Cardiac muscle cell (in vitro differentiated cells and primary cell): Measurements from ENCODE around the gene DUOX2. TPM values are rescaled to one million over a fixed set of nuclear protein-coding genes. Genes with fewer than 3 reads are reported as not detected.

Experiments
- DNase-seq, 2 donors: peaks; one replicate each; pipeline versions ENCODE4 v3.0.0 to v3.0.0-alpha.2; 2010 to 2017; ENCODE audit warnings: low read depth in 1 of 2, low spot score in 1 of 2
- H3K27ac ChIP-seq: fragments of 200-600 bp; sonication (generic); 2 replicates; pipeline ENCODE4 v1.5.1; 2016
- H3K27me3 ChIP-seq: fragments of 200-600 bp; sonication (generic); 2 replicates; pipeline ENCODE4 v1.6.0; 2016; ENCODE audit warnings: control low read depth
- H3K36me3 ChIP-seq: fragments of 200-600 bp; sonication (generic); 2 replicates; pipeline ENCODE4 v1.5.1; 2016; ENCODE audit warnings: control low read depth
- H3K4me1 ChIP-seq: fragments of 200-600 bp; sonication (generic); 2 replicates; pipeline ENCODE4 v1.8.1; 2017; ENCODE audit warnings: low read depth, mild to moderate bottlenecking, mixed run types
- H3K4me3 ChIP-seq: fragments of 200-600 bp; sonication (generic); 2 replicates; pipeline ENCODE4 v1.5.1; 2016; ENCODE audit warnings: mild to moderate bottlenecking
- H3K9me3 ChIP-seq: fragments of 200-600 bp; sonication (generic); 2 replicates; pipeline ENCODE4 v1.5.1; 2017; ENCODE audit warnings: low read depth, mild to moderate bottlenecking, control low read depth
- CTCF ChIP-seq: IDR thresholded peaks from 2 replicates; pipeline ENCODE4 v1.5.1; 2012; ENCODE audit warnings: low read depth, mild to moderate bottlenecking, low read length
- polyA plus RNA-seq: library from polyadenylated mRNA; unstranded; fragments of >200 nt; fragmentation: Nextera tagmentation; extraction: Ambion mirVana; gene quantifications from 2 replicates; pipeline ENCODE4 v1.2.1, GENCODE V29; 2016
- total RNA-seq: library from RNA; depleted of rRNA; stranded (reverse); fragments of >200 nt; gene quantifications from 2 replicates; pipeline ENCODE4 v1.2.3, GENCODE V29; 2016

DUOX2 gene
- total and polyA plus RNA-seq, 2 experiments from 2014 or later = 0.18 to 0.54 TPM

- H3K27me3 ChIP-seq = peaks cover 30% of the 10 kb centered on the region
- TF ChIP-seq CTCF = no peak
Observed at GRCh38 chr15:45093622-45094357, 20.2 kb downstream of the DUOX2 start.

GRCh38 chr15:45093013-45093412 is 21.0 kb downstream of the DUOX2 start:
- no peak for DNase-seq
- no peak for TF ChIP-seq CTCF
- Histone ChIP-seq H3K4me1 (peaks cover 13% of the 10 kb centered on the region), H3K27ac (no peak overlapping the region), H3K27me3 (peaks cover 30% of the 10 kb centered on the region), H3K36me3 (no peaks in the 10 kb centered on the region), H3K4me3 (no peak overlapping the region), H3K9me3 (no peaks in the 10 kb centered on the region)

More at GRCh38 chr15:45093622-45094357, 20.2 kb downstream of the DUOX2 start:
- H3K4me1 ChIP-seq = peaks cover 8% of the 10 kb centered on the region
- H3K27ac ChIP-seq = no peak overlapping the region
- no peaks in the 10 kb centered on the region for H3K9me3 ChIP-seq
- H3K4me3 ChIP-seq = no peak overlapping the region
- no peak for DNase-seq
- H3K36me3 ChIP-seq = no peaks in the 10 kb centered on the region

GRCh38 chr15:45091576-45091975 is 22.4 kb downstream of the DUOX2 start:
- DNase-seq = no peak
- H3K9me3 ChIP-seq = no peaks in the 10 kb centered on the region
- H3K27me3 ChIP-seq = peaks cover 22% of the 10 kb centered on the region
- TF ChIP-seq CTCF = no peak
- peaks cover 13% of the 10 kb centered on the region for H3K4me1 ChIP-seq
- H3K36me3 ChIP-seq = no peaks in the 10 kb centered on the region
- no peak overlapping the region for H3K4me3 ChIP-seq
- no peak overlapping the region for H3K27ac ChIP-seq

- DNase-seq = peak in 1 of 2 donors; percentile 65
- no peak for TF ChIP-seq CTCF
- Histone ChIP-seq H3K36me3 (no peaks in the 10 kb centered on the region), H3K27ac (no peak overlapping the region), H3K4me1 (peaks cover 13% of the 10 kb centered on the region), H3K27me3 (peaks cover 22% of the 10 kb centered on the region), H3K4me3 (no peak overlapping the region), H3K9me3 (no peaks in the 10 kb centered on the region)
Observed at GRCh38 chr15:45091161-45091560, 22.8 kb downstream of the DUOX2 start.

GRCh38 chr15:45089712-45090373 is 24.1 kb downstream of the DUOX2 start:
- DNase-seq = peak in 1 of 2 donors; percentile 17
- H3K27ac ChIP-seq = no peak overlapping the region
- peaks cover 22% of the 10 kb centered on the region for H3K27me3 ChIP-seq
- H3K4me3 ChIP-seq = no peak overlapping the region
- TF ChIP-seq CTCF = no peak
- H3K4me1 ChIP-seq = peaks cover 13% of the 10 kb centered on the region
- no peaks in the 10 kb centered on the region for H3K9me3 ChIP-seq
- no peaks in the 10 kb centered on the region for H3K36me3 ChIP-seq
